Measurements from ENCODE around the gene TRIM9. TPM values are rescaled to one million over a fixed set of nuclear protein-coding genes. Genes with fewer than 3 reads are reported as not detected.

TRIM9 gene
- total and polyA plus RNA-seq, 4 donors = 0.08 to 1.3 (median 0.50) TPM

DNA sequence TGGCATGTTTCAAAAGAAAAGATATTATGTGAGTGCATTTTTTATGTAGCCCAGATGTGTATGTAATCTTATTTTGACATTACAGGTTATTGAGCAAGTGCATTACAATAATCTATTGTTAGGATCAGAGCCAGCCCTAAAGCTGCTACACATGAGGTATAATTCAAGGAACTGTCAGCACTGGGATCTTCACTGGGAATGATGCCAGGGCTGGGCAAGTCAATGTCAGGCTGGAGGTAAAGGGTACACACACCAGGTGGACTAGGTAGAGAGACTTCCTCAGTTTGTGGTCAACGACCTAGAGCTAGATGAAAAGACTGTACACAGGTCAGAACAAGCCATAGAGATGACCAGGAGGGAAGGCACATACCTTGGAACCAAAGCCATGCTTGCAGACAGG is 15.4 kb downstream of the TRIM9 start:
- TF ChIP-seq, protein P1, sequence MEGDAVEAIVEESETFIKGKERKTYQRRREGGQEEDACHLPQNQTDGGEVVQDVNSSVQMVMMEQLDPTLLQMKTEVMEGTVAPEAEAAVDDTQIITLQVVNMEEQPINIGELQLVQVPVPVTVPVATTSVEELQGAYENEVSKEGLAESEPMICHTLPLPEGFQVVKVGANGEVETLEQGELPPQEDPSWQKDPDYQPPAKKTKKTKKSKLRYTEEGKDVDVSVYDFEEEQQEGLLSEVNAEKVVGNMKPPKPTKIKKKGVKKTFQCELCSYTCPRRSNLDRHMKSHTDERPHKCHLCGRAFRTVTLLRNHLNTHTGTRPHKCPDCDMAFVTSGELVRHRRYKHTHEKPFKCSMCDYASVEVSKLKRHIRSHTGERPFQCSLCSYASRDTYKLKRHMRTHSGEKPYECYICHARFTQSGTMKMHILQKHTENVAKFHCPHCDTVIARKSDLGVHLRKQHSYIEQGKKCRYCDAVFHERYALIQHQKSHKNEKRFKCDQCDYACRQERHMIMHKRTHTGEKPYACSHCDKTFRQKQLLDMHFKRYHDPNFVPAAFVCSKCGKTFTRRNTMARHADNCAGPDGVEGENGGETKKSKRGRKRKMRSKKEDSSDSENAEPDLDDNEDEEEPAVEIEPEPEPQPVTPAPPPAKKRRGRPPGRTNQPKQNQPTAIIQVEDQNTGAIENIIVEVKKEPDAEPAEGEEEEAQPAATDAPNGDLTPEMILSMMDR (IDR thresholded peaks at IDR 0.05; ENCODE audit: control extremely low read depth, extremely low read depth) = no peak
- WGBS, 2 donors = 45 to 56% methylated on average over 1 of the region's 1 CpG

DNA sequence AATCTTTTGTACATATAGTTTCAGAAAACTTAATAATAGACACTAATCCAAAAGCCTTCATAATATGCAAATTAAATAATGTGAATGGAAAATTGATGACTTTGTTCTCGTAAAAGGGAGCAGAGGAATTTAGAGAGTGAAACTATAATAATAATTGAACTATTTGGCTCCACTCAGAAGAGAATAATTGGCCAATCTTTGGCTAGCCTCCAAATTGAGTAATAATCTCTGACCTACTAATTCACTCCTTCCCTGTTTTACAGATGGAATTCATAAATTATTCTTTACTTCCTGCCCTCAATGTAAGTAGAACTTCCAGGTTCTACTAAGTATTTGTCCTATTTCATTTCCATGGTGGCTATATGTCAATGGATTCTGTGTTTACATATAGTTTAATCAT is 15.8 kb downstream of the TRIM9 start:
- Histone ChIP-seq H3K9ac (ENCODE audit: insufficient read depth in 1 of 2, low read length in 2 of 2) (no peak overlapping the region), H3K27me3 (ENCODE audit: control insufficient read depth in 3 of 3, insufficient read depth in 3 of 3, low read length in 2 of 3) (no peaks in the 10 kb centered on the region), H3K9me3 (ENCODE audit: control insufficient read depth in 4 of 4, insufficient read depth in 3 of 4, low read length in 3 of 4) (peaks cover 0 to 1% (median 0%) of the 10 kb centered on the region in 4 donors), H3K36me3 (ENCODE audit: control insufficient read depth in 4 of 4, insufficient read depth in 4 of 4, low read length in 4 of 4) (no peaks in the 10 kb centered on the region), H3K4me1 (ENCODE audit: control insufficient read depth in 5 of 5, insufficient read depth in 5 of 5, low read length in 5 of 5) (peaks cover 0 to 4% (median 2%) of the 10 kb centered on the region in 5 donors), H3K4me3 (no peak overlapping the region), H3K27ac (ENCODE audit: low read depth in 1 of 2, low read length in 1 of 2) (no peak overlapping the region)
- TF ChIP-seq, protein P1 (IDR thresholded peaks at IDR 0.05; ENCODE audit: control extremely low read depth, extremely low read depth) = no peak
- no peak for ATAC-seq (ENCODE audit: insufficient read depth, low FRiP score)
- 34 to 46% methylated on average over 1 of the region's 1 CpG for WGBS, 2 donors
- DNase-seq = no peak

More for the DNA sequence above, 15.4 kb downstream of the TRIM9 start:
- H3K27me3 ChIP-seq (ENCODE audit: control insufficient read depth in 3 of 3, insufficient read depth in 3 of 3, low read length in 2 of 3) = no peaks in the 10 kb centered on the region
- no peak overlapping the region for H3K27ac ChIP-seq (ENCODE audit: low read depth in 1 of 2, low read length in 1 of 2)
- H3K9ac ChIP-seq (ENCODE audit: insufficient read depth in 1 of 2, low read length in 2 of 2) = no peak overlapping the region
- peaks cover 0 to 1% (median 0%) of the 10 kb centered on the region in 4 donors for H3K9me3 ChIP-seq (ENCODE audit: control insufficient read depth in 4 of 4, insufficient read depth in 3 of 4, low read length in 3 of 4)
- H3K36me3 ChIP-seq (ENCODE audit: control insufficient read depth in 4 of 4, insufficient read depth in 4 of 4, low read length in 4 of 4) = no peaks in the 10 kb centered on the region
- DNase-seq = no peak
- H3K4me3 ChIP-seq = no peak overlapping the region
- peaks cover 0 to 4% (median 2%) of the 10 kb centered on the region in 5 donors for H3K4me1 ChIP-seq (ENCODE audit: control insufficient read depth in 5 of 5, insufficient read depth in 5 of 5, low read length in 5 of 5)
- ATAC-seq (ENCODE audit: insufficient read depth, low FRiP score) = no peak

DNA sequence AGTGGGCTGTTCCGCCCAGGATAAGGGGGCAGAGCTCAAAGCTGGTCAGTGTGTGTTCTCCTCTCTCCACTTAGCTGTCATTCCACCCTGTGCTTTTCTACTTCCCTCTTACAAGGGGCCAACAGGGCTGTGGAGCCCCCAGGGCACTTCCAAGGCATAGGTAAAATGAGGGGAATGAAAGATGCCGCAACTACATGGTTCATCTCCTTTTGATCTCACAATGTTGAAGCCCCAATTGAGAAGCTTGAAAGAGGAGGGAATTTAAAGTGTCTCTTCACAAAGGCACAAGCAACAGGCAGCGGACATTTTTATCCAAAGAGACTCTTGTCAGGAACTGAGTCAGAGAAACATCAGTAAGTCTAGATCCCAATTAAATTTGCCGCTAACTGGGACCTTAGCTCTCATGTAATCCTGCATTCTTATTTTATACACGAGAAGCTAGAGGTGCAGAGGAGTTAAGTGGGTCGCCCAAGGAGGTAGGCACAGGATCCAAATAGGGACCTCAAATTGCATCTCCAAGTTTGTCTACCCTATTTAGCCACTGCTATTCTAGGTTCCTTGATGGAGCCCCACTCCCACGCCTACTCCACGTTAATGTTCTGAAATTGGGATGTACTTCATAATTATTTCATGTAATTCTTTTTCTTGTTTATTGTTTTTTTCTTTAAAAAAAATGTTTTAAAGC is 20.1 kb downstream of the TRIM9 start:
- TF ChIP-seq, protein P1 (IDR thresholded peaks at IDR 0.05; ENCODE audit: control extremely low read depth, extremely low read depth) = no peak
- ATAC-seq (ENCODE audit: insufficient read depth, low FRiP score) = no peak
- Histone ChIP-seq H3K9ac (ENCODE audit: insufficient read depth in 1 of 2, low read length in 2 of 2) (no peak overlapping the region), H3K27me3 (ENCODE audit: control insufficient read depth in 3 of 3, insufficient read depth in 3 of 3, low read length in 2 of 3) (no peaks in the 10 kb centered on the region), H3K9me3 (ENCODE audit: control insufficient read depth in 4 of 4, insufficient read depth in 3 of 4, low read length in 3 of 4) (peaks cover 0 to 4% (median under 1%) of the 10 kb centered on the region in 4 donors), H3K4me3 (no peak overlapping the region), H3K4me1 (ENCODE audit: control insufficient read depth in 5 of 5, insufficient read depth in 5 of 5, low read length in 5 of 5) (peaks cover 0 to 6% (median 0%) of the 10 kb centered on the region in 5 donors), H3K27ac (ENCODE audit: low read depth in 1 of 2, low read length in 1 of 2) (no peak overlapping the region), H3K36me3 (ENCODE audit: control insufficient read depth in 4 of 4, insufficient read depth in 4 of 4, low read length in 4 of 4) (no peaks in the 10 kb centered on the region)
- 94 to 98% methylated on average over 8 of the region's 8 CpGs for WGBS, 2 donors
- no peak for DNase-seq
